DOHH2 (cell line): ENCODE measurements around the gene RIPOR2.

Experiments used
- EZH2phosphoT487 ChIP-seq: fragments of 200-600 bp; sonication (generic); IDR thresholded peaks from 2 replicates; pipeline ENCODE4 v1.6.1; 2017; ENCODE audit warnings: borderline replicate concordance, mild to moderate bottlenecking, antibody characterized with exemption, low read length, moderate library complexity, mixed read lengths
- TF ChIP-seq, protein P1 (sequence below): fragments of 200-600 bp; sonication (generic); IDR thresholded peaks from one replicate; pipeline ENCODE4 v1.5.1; 2014; ENCODE audit warnings: antibody characterized with exemption, mild to moderate bottlenecking, low read depth, low read length; ENCODE audit not compliant: poor library complexity, severe bottlenecking

GRCh38 chr6:24854077-24854666 lies 81.6 kb downstream of the RIPOR2 start:
- TF ChIP-seq, protein P1, sequence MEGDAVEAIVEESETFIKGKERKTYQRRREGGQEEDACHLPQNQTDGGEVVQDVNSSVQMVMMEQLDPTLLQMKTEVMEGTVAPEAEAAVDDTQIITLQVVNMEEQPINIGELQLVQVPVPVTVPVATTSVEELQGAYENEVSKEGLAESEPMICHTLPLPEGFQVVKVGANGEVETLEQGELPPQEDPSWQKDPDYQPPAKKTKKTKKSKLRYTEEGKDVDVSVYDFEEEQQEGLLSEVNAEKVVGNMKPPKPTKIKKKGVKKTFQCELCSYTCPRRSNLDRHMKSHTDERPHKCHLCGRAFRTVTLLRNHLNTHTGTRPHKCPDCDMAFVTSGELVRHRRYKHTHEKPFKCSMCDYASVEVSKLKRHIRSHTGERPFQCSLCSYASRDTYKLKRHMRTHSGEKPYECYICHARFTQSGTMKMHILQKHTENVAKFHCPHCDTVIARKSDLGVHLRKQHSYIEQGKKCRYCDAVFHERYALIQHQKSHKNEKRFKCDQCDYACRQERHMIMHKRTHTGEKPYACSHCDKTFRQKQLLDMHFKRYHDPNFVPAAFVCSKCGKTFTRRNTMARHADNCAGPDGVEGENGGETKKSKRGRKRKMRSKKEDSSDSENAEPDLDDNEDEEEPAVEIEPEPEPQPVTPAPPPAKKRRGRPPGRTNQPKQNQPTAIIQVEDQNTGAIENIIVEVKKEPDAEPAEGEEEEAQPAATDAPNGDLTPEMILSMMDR: no peak
- TF ChIP-seq EZH2phosphoT487: no peak
